ENCODE measurements around the gene MRPL10.

The MRPL10 gene

GRCh38 chr17:47802341-47803022 is 28.9 kb downstream of the MRPL10 start:
- ChIA-PET POLR2A (no interaction called here), CTCF (interaction anchor here (0.7 to 3.4 kb wide), 17 partner anchors 8 to 136 kb away, joined by 3 to 16 read pairs (median 5); no protein-coding TSS in a partner anchor)
- peak; percentile 69 for TF ChIP-seq CTCF (IDR thresholded peaks at IDR 0.05; ENCODE audit: insufficient read depth, low read length, missing control alignments)
- no peak for DNase-seq (ENCODE audit: low read depth, low spot score)
- no peak overlapping the region for H3K4me3 ChIP-seq (ENCODE audit: low read depth, low read length)

- TF ChIP-seq CTCF (IDR thresholded peaks at IDR 0.05; ENCODE audit: insufficient read depth, low read length, missing control alignments) = no peak
- POLR2A ChIA-PET = no interaction called here
- no peak overlapping the region for H3K4me3 ChIP-seq (ENCODE audit: low read depth, low read length)
- CTCF ChIA-PET = interaction anchor here (0.7 to 3.4 kb wide), 17 partner anchors 9 to 136 kb away, joined by 3 to 16 read pairs (median 5); no protein-coding TSS in a partner anchor
- DNase-seq (ENCODE audit: low read depth, low spot score) = no peak
Measured at GRCh38 chr17:47801906-47802305, 29.4 kb downstream of the MRPL10 start.

- no peak for TF ChIP-seq CTCF (IDR thresholded peaks at IDR 0.05; ENCODE audit: insufficient read depth, low read length, missing control alignments)
- POLR2A ChIA-PET = interaction anchor here (0.6 kb wide), 1 partner anchor 156 kb away, joined by 3 read pairs; no protein-coding TSS in a partner anchor
- H3K4me3 ChIP-seq (ENCODE audit: low read depth, low read length) = no peak overlapping the region
- CTCF ChIA-PET = interaction anchor here (0.7 to 3.4 kb wide), 16 partner anchors 9 to 135 kb away, joined by 3 to 16 read pairs (median 4); no protein-coding TSS in a partner anchor
- DNase-seq (ENCODE audit: low read depth, low spot score) = no peak
Measured at GRCh38 chr17:47801176-47801765, 30.1 kb downstream of the MRPL10 start.

- POLR2A ChIA-PET = interaction anchor here (0.6 kb wide), 1 partner anchor 156 kb away, joined by 3 read pairs; no protein-coding TSS in a partner anchor
- CTCF ChIA-PET = interaction anchor here (1.4 to 3.4 kb wide), 6 partner anchors 8 to 135 kb away, joined by 4 to 16 read pairs (median 6); no protein-coding TSS in a partner anchor
Measured at GRCh38 chr17:47800686-47801085, 30.7 kb downstream of the MRPL10 start.

GRCh38 chr17:47797797-47798196 is 33.5 kb downstream of the MRPL10 start:
- POLR2A ChIA-PET = interaction anchor here (0.6 kb wide), 1 partner anchor 143 kb away, joined by 5 read pairs; no protein-coding TSS in a partner anchor

More at GRCh38 chr17:47800686-47801085, 30.7 kb downstream of the MRPL10 start:
- no peak for TF ChIP-seq CTCF (IDR thresholded peaks at IDR 0.05; ENCODE audit: insufficient read depth, low read length, missing control alignments)
- H3K4me3 ChIP-seq (ENCODE audit: low read depth, low read length) = no peak overlapping the region
- DNase-seq (ENCODE audit: low read depth, low spot score) = no peak

More at GRCh38 chr17:47797797-47798196, 33.5 kb downstream of the MRPL10 start:
- H3K4me3 ChIP-seq (ENCODE audit: low read depth, low read length) = no peak overlapping the region
- CTCF ChIA-PET = interaction anchor here (1.1 to 1.6 kb wide), 4 partner anchors 11 to 134 kb away, joined by 3 to 6 read pairs (median 4); no protein-coding TSS in a partner anchor
- TF ChIP-seq CTCF (IDR thresholded peaks at IDR 0.05; ENCODE audit: insufficient read depth, low read length, missing control alignments) = no peak
- DNase-seq (ENCODE audit: low read depth, low spot score) = no peak
